ENCODE results near the gene FJX1.
A peak's percentile ranks its signal among the peaks of the same experiment; 100 is the strongest.

The FJX1 gene

DNA sequence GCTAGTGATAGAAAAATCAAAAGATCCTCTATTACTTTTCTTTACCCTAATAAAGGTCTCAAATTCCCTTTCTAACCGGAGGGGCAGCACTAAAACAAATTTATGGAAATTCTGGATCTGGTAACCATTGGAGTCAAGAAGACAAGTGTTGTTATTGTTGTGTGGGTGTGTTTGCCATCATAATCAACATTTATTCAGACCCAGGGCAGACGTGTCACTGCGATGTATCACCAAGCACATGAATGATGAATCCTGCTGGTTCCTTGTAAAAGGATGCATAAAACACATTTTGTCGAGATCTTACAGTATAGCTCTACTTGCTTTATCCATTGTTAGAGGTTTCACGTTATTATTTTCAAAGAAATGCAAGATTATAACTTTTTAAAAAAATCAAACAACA lies 12.1 kb upstream of the FJX1 start:
- no peak for DNase-seq

DNA sequence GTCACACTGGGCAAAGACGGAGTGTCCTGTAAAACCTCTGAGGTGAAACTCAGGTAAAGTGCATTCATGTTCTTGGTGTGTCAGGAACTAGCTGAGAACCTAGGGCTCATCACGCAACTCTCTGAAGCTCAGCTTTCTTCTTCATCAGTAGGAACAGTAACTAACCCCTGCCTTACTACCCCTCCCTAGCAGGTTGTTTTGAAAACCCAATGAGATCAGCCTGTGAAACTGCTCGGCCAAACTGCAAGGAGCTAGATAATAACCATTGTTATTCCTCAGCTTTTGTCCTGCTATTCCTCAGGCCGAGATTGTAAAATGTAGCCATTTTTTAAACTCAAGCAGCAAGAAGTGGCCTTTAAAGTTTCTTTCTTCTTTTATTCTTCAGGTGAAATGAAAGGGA lies 9.8 kb upstream of the FJX1 start:
- no peak for DNase-seq

DNA sequence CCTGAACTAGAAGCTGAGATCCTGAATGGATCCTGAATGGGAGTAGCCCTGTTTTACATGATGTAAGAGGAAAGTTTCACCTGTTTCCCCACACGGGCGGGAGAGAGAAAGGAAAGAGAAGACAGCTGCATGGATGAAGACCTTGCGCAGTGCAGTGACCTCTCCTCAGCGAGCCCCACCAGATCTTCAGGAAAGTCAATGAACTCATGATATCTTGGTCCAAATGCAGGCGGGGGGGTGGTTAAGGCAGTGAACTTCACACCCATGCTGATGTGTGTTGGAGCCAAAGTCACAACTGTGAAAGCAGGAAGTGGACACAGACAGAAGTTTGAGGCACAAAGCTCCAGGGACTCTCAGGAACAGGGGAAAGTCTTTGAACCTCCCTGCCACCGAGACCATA lies 8.6 kb upstream of the FJX1 start:
- DNase-seq: no peak

DNA sequence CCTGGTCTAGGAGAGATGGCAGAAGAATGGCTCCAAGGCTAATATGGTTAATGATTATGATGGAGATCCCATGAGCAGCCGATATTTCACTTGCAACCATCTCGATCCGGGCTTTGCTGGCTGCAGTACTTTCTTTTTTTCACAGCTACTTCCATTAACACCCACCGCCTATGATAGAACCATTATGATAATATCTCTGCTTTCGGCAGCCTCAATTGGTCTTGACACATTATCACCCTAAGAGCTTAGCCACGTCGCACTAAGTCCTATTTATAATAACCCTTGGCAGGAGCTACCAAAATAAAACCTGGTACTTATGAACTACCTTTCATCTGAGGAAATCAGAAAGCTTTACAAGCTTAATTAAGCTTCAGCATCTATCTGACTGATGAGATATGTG lies 7.6 kb upstream of the FJX1 start:
- no peak for DNase-seq

DNA sequence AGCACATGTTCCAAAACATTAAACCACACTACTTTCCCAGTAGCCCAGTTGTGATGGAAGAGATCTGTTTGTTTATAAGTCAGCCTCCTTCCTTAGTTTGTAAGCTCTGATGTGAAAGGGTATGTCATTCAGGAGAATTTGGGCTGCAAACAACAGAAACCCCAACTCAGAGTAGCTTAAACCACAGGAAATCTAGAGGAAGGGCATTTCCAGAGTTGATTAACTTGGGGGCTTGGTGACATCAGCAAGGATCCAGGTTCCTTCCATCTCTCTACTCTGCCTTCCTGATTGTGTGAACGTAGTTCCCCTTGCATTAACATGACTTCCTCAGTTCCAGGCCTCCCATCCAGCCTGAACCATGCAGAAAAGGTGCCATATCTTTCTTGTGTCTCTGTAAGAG lies 6.5 kb upstream of the FJX1 start:
- peak; percentile 58 for DNase-seq

DNA sequence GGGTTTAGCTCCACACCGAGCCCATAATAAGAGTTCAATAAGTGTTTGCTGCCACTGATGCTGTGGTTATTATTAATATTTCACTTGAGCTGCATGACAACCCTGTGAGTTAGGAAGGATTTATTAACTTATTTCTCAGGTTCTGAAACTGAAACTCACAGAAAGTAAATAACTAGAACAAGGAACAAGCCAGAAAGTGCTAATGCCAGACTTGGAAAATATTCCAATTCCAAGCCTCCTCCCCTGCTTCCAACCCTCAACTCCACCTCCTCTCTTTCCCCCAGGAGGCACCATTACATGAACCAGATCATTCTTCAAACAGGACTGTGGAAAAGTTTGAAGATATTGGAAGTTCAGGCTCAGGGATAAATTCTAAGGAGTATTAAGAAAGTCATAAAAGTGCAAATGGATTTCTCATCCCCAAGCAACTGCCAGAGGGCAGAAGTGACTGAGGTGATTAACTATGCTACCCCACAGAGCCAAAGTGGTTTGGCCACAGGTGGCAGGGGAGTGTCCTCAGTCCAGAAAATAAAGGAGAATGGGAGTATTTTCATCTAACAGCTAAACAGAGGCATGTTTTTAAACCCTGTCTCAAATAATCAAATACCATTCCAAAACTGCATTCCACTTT lies 3.2 kb upstream of the FJX1 start:
- peak; percentile 21 for DNase-seq

DNA sequence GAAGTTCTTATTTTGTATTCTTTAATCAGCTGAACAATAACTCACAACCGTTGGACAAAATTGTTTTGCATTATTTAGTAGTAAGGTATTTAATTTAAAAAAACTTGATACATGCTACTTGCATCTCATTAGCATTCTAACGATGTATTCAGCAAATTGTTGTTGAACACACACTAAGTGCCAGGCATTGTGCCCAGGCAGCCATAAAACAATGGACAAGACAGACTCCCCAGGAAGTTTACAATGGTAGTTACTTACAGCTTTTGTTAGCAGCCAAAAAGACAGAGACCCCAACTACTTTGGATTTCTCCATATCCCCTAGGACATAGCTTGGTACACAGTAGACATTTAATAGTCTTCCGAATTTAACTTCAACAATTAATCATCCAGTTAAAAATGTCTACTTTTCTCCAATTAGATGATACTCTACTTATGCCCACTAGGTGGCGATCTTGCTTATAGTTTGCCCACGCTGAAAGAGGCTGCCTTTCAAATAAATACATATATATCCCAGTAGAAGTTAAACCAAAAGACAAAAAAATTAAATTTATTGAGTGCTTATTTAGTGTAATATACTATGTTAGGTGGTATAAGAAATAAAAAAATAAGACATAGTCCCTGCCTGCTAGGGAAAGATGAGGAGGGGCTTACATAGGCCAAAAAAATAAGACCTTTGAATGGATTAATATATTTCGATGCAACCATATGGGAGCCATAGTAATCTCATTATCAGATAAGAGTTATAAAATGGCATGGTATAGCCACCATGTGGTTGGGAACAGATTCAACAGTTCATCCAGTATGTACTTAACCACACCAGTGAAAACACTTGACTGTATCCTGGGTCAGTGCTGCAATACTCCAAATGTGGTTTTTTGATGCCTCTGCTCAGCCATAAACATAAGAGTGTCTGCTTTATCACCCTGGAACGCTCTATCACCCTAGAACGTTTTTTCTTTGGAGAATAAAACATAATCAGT lies 2.0 kb upstream of the FJX1 start:
- DNase-seq: peak; percentile 71

DNA sequence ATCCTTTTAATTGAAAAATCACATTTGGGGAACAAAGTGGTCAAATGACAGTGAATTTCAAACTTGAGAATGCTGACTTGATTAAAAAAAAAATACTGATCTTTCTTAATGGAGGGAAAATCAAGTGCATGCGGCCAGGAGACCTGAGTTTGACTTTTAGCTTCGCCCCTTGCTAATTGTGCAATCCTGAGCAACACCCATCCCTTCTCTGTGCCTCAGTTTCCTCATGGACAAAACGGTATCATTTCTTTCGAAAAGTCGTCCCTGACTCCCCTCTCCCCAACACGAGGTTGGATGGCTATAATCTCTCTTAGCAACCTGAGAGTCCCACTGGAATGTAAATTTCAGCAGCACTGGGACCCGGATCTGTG lies 959 bp upstream of the FJX1 start:
- DNase-seq: no peak

DNA sequence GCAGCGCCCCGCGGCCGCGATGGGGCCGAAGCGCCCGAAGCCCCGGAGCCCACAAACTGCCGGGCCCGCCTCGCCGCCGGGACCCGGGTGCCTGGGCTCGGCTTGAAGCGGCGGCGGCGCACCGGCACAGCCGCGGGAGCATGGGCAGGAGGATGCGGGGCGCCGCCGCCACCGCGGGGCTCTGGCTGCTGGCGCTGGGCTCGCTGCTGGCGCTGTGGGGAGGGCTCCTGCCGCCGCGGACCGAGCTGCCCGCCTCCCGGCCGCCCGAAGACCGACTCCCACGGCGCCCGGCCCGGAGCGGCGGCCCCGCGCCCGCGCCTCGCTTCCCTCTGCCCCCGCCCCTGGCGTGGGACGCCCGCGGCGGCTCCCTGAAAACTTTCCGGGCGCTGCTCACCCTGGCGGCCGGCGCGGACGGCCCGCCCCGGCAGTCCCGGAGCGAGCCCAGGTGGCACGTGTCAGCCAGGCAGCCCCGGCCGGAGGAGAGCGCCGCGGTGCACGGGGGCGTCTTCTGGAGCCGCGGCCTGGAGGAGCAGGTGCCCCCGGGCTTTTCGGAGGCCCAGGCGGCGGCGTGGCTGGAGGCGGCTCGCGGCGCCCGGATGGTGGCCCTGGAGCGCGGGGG lies 346 bp downstream of the FJX1 start:
- peak; percentile 27 for DNase-seq

DNA sequence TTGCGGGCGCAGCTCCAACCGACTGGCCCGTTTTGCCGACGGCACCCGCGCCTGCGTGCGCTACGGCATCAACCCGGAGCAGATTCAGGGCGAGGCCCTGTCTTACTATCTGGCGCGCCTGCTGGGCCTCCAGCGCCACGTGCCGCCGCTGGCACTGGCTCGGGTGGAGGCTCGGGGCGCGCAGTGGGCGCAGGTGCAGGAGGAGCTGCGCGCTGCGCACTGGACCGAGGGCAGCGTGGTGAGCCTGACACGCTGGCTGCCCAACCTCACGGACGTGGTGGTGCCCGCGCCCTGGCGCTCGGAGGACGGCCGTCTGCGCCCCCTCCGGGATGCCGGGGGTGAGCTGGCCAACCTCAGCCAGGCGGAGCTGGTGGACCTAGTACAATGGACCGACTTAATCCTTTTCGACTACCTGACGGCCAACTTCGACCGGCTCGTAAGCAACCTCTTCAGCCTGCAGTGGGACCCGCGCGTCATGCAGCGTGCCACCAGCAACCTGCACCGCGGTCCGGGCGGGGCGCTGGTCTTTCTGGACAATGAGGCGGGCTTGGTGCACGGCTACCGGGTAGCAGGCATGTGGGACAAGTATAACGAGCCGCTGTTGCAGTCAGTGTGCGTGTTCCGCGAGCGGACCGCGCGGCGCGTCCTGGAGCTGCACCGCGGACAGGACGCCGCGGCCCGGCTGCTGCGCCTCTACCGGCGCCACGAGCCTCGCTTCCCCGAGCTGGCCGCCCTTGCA lies 1.0 kb downstream of the FJX1 start:
- peak; percentile 18 for DNase-seq

DNA sequence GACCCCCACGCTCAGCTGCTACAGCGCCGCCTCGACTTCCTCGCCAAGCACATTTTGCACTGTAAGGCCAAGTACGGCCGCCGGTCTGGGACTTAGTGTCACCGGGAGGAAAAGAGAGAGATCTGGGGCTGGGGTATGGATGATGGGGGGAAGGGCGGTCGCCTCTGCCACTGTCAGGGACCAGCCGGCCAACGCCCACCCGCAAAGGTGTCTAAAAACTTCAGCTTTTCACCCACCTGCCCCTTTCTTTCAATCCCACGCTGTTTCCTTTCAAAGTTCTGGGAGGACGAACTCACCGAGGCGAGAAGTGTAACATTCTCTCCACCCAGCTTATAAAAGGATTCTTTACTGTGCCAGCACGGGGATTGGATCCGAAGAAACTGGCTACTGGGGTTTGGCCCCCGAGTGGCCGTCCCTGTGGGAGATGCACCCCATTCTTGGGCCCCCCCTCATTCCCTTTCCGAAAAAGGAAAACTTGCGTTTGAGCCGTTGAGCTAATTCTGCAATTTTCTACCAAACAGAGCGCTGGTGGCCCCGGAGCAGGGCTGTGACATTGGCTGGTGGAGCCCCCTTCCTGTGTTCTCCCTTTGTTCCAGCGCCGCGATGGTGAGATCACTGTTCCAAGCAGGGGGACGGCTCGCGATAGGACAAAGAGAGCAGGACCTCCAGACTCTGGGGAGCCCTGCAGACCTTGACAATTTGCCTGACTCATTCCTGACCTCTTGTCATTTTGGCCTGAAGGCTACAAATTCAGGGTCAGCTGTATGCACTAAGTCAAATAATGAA lies 1.8 kb downstream of the FJX1 start:
- DNase-seq: no peak

DNA sequence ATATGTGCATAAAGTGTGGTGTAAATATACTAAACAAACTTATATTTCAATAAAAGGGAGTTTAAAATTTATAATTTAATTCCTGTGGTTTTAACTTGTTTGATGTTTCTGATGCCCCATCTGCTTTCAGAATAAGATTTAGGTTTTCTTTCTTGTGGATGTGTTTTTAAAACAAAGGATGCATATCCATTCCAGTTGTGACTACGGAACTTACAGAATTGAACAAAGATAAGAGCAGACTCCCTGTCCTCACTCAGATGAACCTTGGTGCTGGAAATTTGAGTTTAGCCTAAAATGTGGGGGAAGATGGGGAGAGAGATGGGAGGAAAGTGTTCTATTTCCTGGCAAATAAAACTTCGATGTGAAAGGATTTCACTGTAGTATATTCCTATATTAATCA lies 2.5 kb downstream of the FJX1 start:
- no peak for DNase-seq

DNA sequence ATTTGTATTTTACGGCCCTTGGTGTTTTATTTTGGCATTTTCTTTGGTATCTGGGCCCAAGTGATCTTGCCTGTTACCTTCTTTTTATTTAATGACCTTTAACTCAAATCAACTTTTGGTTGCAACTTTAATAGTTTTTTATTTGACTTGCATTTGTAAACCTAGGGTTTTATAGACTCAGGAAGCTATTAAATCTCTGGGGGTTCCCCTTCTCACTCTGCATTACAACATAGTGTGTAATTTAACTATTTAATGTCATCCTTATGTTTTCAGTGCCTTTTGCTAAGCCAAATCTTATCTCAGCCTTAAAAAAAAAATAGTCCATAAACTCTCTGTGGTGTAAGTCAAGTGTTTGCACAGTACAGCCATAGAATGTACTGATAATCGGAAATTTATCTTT lies 3.4 kb downstream of the FJX1 start:
- no peak for DNase-seq

DNA sequence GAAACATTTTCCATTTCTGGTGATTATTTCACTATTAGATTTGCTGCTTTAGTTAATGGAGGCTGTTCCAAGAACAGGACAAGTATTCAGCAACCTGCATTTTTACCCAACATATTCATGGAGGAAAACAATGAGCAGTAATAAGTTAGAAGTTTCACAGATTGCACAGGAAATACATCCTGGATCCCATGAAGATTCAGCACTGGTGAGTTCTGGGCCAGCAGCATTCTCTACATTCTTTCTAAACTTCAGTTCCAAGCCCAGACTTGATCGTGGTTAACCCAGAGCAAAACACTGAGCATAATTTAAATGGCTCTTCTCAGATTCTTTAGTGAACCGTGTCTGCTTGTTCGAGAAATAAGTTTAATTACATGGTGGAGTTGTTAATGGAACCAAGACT lies 3.8 kb downstream of the FJX1 start:
- DNase-seq: no peak

DNA sequence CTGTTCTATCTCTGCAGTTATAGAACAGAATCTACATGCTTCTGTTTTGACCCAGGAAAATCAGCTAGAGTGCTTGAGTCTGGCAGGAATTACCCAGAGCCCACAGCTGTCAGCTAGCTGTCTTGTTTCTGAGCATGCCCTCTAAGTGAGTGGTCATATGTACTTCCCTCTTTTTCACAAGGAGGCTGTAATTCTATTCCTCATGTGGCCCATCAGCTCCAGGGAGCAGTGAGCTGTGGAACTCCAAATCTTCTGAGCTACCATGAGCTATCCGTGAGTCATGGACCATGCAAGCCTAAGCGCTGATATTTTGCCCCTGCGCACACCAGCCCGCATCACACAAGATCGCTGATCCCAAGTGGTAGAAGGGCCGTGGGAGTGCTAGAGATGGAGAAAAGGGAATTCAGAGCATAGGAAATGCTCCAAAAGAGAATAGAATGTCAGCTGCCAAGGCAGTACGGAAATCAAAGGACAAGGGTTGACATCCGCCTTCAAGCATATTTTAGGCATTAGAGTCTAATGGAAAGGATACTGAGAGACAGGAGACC lies 5.4 kb downstream of the FJX1 start:
- peak; percentile 80 for DNase-seq

DNA sequence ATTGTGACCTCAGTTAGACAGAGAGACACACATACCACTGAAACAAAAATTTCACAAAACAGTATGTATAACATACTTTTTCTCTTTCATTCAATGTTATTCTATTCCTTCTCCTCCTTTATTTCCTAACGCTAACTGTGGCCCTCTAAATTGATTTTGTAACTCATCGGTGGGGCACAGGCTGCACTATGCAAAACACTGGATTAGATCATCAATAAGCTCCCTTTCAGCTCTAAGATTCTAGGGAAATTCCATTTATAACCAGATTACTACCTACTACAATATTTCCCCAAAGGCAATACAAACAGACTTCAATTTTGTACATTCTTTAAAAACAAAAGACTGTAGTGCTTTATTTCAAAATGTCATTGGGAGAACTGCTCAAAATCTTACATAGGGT lies 6.1 kb downstream of the FJX1 start:
- peak; percentile 73 for DNase-seq

DNA sequence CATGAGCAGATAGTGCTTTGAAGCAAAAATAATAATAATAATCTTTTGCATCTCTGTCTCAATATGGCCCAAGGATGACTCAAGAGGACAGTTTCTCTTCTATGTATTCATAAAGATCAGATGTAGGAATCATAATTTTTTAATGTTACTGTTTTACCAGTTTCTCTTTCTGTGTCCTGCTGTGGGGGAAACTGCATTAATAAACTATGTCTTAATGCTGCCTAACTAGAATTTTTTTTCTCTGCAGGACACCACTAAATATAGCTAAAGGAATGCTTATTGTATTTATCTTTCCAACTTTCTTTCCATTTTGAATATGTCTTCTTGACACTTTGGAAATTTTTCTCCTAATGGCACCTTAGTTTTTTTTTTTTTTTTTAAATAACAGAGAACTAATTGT lies 6.5 kb downstream of the FJX1 start:
- DNase-seq: peak; percentile 65

DNA sequence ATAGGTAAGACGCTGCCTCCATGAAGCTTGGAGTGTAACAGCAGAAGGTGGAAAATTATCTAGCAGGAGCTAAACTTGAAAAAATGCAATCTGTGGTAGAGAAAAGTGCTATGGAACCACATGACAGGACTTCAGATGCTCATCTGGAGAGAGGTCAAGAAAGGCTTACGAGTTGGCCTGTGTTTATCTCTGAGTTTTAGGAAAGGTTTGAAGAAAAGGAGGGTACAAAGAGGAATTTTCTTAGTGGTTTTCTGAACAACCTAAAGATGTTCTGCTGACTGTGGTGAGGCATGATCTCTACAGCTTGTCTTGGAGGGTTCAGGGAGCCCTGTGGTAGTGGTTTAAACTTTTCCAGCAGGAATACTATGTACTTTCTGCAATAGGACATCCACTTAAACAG lies 8.2 kb downstream of the FJX1 start:
- no peak for DNase-seq

DNA sequence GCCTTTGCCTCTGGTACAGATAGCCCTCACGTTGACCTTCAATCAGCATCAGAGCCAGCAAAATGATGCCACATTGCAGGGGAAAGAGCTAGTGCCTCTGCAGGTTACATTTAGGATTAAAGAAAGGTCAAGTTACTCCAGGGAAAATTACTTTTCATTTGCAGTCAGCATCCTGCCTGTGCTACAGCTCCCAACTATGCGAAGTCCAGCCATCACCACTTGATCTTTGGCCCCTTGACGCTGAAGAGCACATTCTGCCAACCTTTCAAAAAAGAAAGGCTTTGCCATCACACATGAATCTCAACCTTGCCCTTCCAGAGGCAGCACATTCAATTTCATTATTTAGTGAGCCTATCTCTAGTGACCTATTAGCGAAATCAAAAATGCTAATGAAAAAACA lies 11.3 kb downstream of the FJX1 start:
- no peak for DNase-seq

DNA sequence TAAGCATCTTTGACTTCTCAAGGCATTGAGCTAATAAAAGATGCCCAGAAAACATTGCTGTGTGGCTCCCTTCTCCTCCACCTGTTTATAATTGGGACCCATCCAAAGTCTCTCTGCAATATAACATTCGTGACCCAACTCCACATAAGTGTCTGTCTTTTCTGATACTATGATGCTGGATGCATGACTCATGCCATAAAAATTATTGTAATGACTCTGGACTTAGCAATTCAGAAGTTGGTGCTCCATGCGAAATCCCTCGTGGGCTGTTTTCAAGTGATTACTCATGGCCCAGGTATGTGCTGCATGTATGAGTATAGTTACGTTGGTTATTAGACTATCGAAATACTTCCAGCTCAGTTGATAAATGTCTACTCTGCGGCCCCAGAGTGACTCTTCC lies 11.7 kb downstream of the FJX1 start:
- no peak for DNase-seq

DNA sequence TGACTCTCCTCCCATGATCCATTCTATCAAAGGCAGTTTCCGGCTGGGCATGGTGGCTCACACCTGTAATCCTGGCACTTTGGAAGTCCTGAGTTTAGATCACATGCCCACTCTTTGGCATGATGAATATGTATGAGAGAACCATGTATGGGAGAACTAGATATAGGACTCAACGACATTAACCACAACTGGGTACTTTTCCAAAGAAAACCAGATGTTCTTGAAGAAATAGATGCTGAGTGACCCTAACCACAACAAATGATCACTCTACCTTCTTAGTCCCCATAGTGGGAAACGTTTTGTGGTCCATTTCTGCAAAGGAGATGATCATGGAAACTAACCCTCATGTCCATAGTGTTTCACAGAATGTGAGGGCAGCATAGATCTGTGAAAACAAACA lies 13.6 kb downstream of the FJX1 start:
- DNase-seq: no peak

DNA sequence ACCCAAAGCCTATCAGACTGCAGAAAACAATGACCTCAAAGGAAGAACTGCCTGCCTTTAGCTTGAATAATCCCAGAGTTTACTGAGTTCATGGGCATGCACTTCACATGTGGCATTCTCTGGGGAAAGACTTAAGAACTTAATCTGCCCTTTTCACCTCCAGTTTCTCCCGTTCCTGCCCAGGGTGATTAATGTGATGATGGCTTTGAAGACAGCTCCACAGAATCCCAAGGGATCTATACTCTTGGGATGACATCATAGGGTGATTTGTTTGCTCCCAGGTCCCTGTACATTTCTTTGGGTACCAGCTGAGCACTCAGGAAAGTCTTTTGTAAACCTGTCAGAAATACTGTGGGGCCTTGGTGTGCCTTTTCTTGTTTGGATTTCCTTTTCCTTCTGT lies 14.0 kb downstream of the FJX1 start:
- DNase-seq: no peak

Measured in inflammatory macrophage treated with lipopolysaccharide for 4 hours (primary cell).